Ovary (tissue), 9 donors: Measurements from ENCODE around the gene KIF22. TPM values are rescaled to one million over a fixed set of nuclear protein-coding genes. Genes with fewer than 3 reads are reported as not detected.

Experiments used
- DNase-seq, 5 donors: peaks; one replicate each; pipeline ENCODE4 v3.0.0-alpha.2; 2019 to 2020
- H3K27ac ChIP-seq, 2 donors: fragments of 200-600 bp; one replicate each; pipeline versions ENCODE4 v1.5.1 to v1.8.0; 2019 to 2022
- H3K27me3 ChIP-seq: fragments of 200-600 bp; one replicate; pipeline ENCODE4 v1.8.0; 2022
- H3K36me3 ChIP-seq: fragments of 200-600 bp; sonication (generic); one replicate; pipeline ENCODE4 v1.5.1; 2019
- H3K4me1 ChIP-seq: one replicate; pipeline ENCODE4 v1.8.1; 2013; ENCODE audit warnings: mild to moderate bottlenecking, moderate library complexity; ENCODE audit not compliant: insufficient read depth
- H3K4me3 ChIP-seq: fragments of 200-600 bp; sonication (generic); one replicate; pipeline ENCODE4 v1.5.1; 2017
- H3K9me3 ChIP-seq, 2 donors: fragments of 200-600 bp in 1 of 2; sonication (generic) in 1 of 2; one replicate each; pipeline versions ENCODE4 v1.5.1 to v1.8.1; 2013 to 2019; ENCODE audit warnings: mild to moderate bottlenecking in 1 of 2, moderate library complexity in 1 of 2
- EP300 ChIP-seq: sonication (generic); formaldehyde crosslinking; IDR thresholded peaks from one replicate; pipeline ENCODE4 v1.6.1; 2017; ENCODE audit warnings: antibody characterized with exemption
- POLR2A ChIP-seq: fragments of 450-650 bp; IDR thresholded peaks from one replicate; pipeline ENCODE4 v1.6.1; 2017; ENCODE audit warnings: antibody characterized with exemption, mild to moderate bottlenecking, moderate library complexity
- WGBS, 3 donors: extraction: QIAGEN DNeasy Blood & Tissue Kit in 1 of 3; methylation state at CpG; one replicate each; pipeline versions ENCODE4 v1.1.5 to v1.1.7; 2013 to 2017; 5-methylcytosine and 5-hydroxymethylcytosine counted together
- intact Hi-C, 4 donors: fragments of 100-400 bp; cut with DNase I; formaldehyde crosslinking; loops; one replicate each; pipeline versions ENCODE4 v1.11.0 to v1.15.1; 2022 to 2023
- polyA plus RNA-seq, 2 donors: library from polyadenylated mRNA; stranded (reverse); fragments of 200-250 nt in 1 of 2; fragments of 350-450 nt in 1 of 2; fragmentation: Illumina TruSeq in 1 of 2; extraction: RNeasy Lipid Tissue Mini Kit (QIAGEN cat#74804) in 1 of 2; gene quantifications; one replicate each; pipeline ENCODE4 v1.2.3, GENCODE V29; 2013 to 2014
- total RNA-seq, 7 donors: library from RNA; depleted of rRNA in 2 of 7; stranded (reverse); fragments of >200 nt in 2 of 7; fragmentation: NEBNext Ultra II Directional in 3 of 7; extraction: Animal tissue kit (Norgen Biotek cat#: 25700) in 3 of 7; gene quantifications; one replicate each; pipeline versions ENCODE4 v1.1.0 to v1.2.4, GENCODE V29; 2016 to 2023
- TF ChIP-seq, protein P1 (sequence below), 3 donors: fragments of 450-650 bp in 2 of 3; fragments of 200-600 bp in 1 of 3; IDR thresholded peaks; one replicate each; pipeline versions ENCODE4 v1.5.1 to v1.8.0; 2016 to 2022; ENCODE audit warnings: antibody characterized with exemption in 3 of 3, mild to moderate bottlenecking in 1 of 3
- donor health status: DM: no; HTN: no; CAD: no; lungs with moderate emphysema.
- donor health status: DM: no; HTN: no; CAD: no.
- donor health status: Bipolar disorder and iron deficiency.
- donor health status: DM: yes; HTN: yes; CAD: no.
- donor health status: DM: no; HTN: no; CAD: no.
- donor health status: DM: yes; HTN: yes; CAD: no.

The KIF22 gene
- total and polyA plus RNA-seq, 9 donors: 14.4 to 31.0 (median 20.7) TPM

DNA sequence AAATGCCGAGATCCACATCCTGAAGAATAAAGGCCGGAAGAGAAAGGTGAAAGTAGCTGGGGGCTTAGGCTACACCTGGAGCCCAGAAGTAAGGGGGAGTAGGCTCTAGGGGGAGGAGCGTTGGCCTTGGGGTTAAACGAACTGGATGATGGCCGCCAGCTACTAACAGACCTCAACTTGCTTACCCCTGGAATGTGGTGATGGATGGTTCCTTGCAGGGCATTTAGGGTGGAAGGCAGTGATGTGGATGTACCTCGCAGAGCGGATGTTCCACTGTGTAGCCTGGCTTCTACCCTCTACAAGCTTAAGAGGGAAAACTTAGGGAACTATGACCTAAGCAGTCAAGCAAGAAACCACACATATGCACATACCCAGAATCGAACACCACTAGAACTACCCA, 13.5 kb downstream of the KIF22 start:
- TF ChIP-seq, protein P1, sequence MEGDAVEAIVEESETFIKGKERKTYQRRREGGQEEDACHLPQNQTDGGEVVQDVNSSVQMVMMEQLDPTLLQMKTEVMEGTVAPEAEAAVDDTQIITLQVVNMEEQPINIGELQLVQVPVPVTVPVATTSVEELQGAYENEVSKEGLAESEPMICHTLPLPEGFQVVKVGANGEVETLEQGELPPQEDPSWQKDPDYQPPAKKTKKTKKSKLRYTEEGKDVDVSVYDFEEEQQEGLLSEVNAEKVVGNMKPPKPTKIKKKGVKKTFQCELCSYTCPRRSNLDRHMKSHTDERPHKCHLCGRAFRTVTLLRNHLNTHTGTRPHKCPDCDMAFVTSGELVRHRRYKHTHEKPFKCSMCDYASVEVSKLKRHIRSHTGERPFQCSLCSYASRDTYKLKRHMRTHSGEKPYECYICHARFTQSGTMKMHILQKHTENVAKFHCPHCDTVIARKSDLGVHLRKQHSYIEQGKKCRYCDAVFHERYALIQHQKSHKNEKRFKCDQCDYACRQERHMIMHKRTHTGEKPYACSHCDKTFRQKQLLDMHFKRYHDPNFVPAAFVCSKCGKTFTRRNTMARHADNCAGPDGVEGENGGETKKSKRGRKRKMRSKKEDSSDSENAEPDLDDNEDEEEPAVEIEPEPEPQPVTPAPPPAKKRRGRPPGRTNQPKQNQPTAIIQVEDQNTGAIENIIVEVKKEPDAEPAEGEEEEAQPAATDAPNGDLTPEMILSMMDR (IDR thresholded peaks at IDR 0.05): no peak
- no peak for TF ChIP-seq POLR2A
- no peak for TF ChIP-seq EP300
- H3K36me3 ChIP-seq: no peaks in the 10 kb centered on the region
- no peak overlapping the region for H3K4me3 ChIP-seq
- H3K9me3 ChIP-seq: no peaks in the 10 kb centered on the region
- peak overlapping the region in 1 of 2 donors; percentile 99 for H3K27ac ChIP-seq
- H3K27me3 ChIP-seq: no peaks in the 10 kb centered on the region
- H3K4me1 ChIP-seq: peaks cover 6% of the 10 kb centered on the region
- WGBS, 3 donors: 59 to 64% (median 61%) methylated on average over 8 of the region's 8 CpGs
- intact Hi-C loops: loop anchor here in 1 of 4 donors (10.0 kb wide), 1 partner anchor 201 kb away; no protein-coding TSS in a partner anchor
- peak in 1 of 5 donors; percentile 33 for DNase-seq

DNA sequence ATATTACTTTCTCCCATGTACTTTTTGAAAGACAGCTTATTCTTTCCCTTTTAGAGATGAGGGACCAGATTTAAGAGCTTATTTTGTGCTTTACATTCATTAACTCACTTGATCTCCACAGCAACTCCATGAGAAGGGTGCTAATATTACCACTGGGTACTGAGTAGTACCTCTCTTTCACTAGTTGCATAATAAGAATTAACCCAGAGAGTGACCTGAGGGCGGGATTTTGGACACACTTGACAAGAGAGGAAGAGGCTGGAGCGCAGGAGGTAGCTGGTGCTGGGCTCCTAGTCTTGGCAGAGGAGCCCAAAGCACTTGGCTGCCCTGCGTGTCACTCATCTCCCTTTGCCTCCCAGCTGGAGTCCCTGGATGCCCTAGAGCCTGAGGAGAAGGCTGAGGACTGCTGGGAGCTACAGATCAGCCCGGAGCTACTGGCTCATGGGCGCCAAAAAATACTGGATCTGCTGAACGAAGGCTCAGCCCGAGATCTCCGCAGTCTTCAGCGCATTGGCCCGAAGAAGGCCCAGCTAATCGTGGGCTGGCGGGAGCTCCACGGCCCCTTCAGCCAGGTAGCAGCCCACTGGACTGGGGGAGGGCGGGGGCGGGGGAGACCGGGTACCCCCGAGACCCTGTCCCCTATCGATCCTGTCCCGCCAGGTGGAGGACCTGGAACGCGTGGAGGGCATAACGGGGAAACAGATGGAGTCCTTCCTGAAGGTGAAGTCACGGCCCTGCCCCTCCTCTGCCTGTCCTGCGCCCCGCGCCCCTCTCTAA, 14.1 kb downstream of the KIF22 start:
- WGBS, 3 donors: 2 to 4% (median 2%) methylated on average over 24 to 26 of the region's 26 CpGs
- peak in 4 of 5 donors; percentile 64 to 66 (median 65) for DNase-seq
- H3K4me3 ChIP-seq: peak overlapping the region; percentile 68
- H3K4me1 ChIP-seq: peaks cover 9% of the 10 kb centered on the region
- H3K27ac ChIP-seq: peak overlapping the region; percentile 99
- H3K9me3 ChIP-seq: no peaks in the 10 kb centered on the region
- TF ChIP-seq EP300 (no peak), POLR2A (no peak)
- TF ChIP-seq, protein P1 (IDR thresholded peaks at IDR 0.05): no peak
- intact Hi-C loops: loop anchor here in 2 of 4 donors (5.0 to 10.0 kb wide), 2 partner anchors 200 to 203 kb away; no protein-coding TSS in a partner anchor
- H3K36me3 ChIP-seq: no peaks in the 10 kb centered on the region
- no peaks in the 10 kb centered on the region for H3K27me3 ChIP-seq

DNA sequence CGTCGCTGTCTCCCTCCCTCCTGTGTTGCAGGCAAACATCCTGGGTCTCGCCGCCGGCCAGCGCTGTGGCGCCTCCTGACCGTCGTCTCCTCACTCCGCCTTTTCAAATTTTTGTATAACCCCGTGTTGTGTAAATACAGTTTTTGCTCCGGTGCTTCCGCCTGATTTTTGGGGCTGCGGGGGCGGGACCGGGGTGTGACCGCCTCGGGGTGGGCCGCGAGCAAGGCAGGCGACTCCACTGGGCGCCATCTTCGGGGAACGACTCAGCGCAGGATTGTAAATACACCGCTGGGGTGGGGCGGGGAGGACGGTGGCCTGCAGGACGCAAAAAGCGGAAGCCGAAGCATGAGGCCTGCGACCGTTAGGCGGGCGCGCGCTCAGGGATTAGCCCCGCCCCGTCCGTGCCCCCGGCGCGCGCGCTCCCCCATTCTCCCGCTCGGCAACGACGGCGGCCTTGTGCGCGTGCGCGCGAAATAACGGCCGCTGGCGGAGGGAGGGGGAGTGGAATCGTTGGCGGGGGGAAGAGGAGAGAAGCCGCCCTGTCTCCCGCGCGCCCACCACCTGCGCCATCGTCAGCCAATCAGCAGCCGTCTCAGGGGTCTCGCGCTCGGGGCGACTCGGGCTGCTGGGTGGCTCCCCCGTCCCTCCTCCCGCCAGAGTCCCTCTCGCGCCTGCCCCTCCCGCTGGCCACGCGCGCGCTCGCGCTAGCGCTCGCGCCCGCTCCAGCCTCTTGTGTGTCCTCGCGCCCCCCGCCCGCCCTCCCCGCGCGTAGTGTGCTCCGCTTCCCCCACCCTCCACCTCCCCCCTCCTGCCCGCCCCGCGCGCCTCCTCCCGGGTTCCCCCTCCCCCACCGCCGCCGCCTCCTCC, 14.9 kb downstream of the KIF22 start:
- WGBS, 3 donors: 0 to 1% (median 1%) methylated on average over 33 to 92 of the region's 103 CpGs
- no peak for TF ChIP-seq EP300
- TF ChIP-seq POLR2A: peak; percentile 94
- TF ChIP-seq, protein P1 (IDR thresholded peaks at IDR 0.05): peak in 2 of 3 donors; percentile 30 to 47
- peak overlapping the region; percentile 99 for H3K27ac ChIP-seq
- H3K27me3 ChIP-seq: no peaks in the 10 kb centered on the region
- H3K4me1 ChIP-seq: peaks cover 13% of the 10 kb centered on the region
- peak; percentile 97 to 98 (median 98) for DNase-seq
- intact Hi-C loops: loop anchor here in 2 of 4 donors (2.0 to 10.0 kb wide), 3 partner anchors 43 to 202 kb away; no protein-coding TSS in a partner anchor
- peak overlapping the region; percentile 68 for H3K4me3 ChIP-seq
- H3K36me3 ChIP-seq: no peaks in the 10 kb centered on the region
- no peaks in the 10 kb centered on the region for H3K9me3 ChIP-seq

DNA sequence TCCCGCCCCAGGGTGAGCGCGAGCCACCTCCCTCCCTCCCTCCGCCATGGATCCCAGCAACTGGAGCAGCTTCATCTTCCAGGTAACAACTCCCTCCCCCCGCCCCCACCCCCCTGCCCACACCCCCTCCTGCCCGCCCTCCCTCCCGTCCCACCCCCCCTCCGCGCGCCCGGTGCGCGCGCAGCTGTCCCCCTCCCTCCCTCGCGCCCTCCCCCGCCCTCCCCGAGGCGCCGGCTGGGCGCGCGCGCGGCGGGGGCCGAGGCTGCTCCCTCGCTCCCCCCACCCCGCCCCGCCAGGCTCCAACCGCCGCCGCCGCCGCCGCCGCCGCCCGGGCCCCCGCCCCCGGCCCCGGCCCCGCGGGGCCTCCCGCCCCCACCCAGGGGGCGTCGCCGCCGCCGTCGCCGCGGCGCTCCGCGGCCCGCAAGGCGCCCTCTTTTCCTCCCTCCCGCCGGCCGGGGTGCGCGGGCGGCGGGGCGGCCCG, 15.6 kb downstream of the KIF22 start, which contains the start of gene MAZ:
Gene MAZ (plus strand): TSS at position 431 of the 481 bp plus-strand sequence. CDS start 173 bp downstream, outside the sequence.
- DNase-seq: no peak
- H3K27me3 ChIP-seq: no peaks in the 10 kb centered on the region
- peak within 1 kb of the TSS; percentile 99 for H3K27ac ChIP-seq
- H3K36me3 ChIP-seq: no peaks in the 10 kb centered on the region
- 0 to 1% (median 0%) methylated on average over 5 to 47 of the region's 67 CpGs for WGBS, 3 donors
- peak within 1 kb of the TSS; percentile 72 for H3K4me3 ChIP-seq
- intact Hi-C loops: loop anchor here in 2 of 4 donors (2.0 to 10.0 kb wide), 3 partner anchors 43 to 201 kb away; no protein-coding TSS in a partner anchor
- TF ChIP-seq, protein P1 (IDR thresholded peaks at IDR 0.05): no peak
- TF ChIP-seq EP300 (no peak), POLR2A (no peak)
- H3K4me1 ChIP-seq: peaks cover 18% of the 10 kb centered on the region
- no peaks in the 10 kb centered on the region for H3K9me3 ChIP-seq
